Measurements from ENCODE around the gene TRIM17.

DNA sequence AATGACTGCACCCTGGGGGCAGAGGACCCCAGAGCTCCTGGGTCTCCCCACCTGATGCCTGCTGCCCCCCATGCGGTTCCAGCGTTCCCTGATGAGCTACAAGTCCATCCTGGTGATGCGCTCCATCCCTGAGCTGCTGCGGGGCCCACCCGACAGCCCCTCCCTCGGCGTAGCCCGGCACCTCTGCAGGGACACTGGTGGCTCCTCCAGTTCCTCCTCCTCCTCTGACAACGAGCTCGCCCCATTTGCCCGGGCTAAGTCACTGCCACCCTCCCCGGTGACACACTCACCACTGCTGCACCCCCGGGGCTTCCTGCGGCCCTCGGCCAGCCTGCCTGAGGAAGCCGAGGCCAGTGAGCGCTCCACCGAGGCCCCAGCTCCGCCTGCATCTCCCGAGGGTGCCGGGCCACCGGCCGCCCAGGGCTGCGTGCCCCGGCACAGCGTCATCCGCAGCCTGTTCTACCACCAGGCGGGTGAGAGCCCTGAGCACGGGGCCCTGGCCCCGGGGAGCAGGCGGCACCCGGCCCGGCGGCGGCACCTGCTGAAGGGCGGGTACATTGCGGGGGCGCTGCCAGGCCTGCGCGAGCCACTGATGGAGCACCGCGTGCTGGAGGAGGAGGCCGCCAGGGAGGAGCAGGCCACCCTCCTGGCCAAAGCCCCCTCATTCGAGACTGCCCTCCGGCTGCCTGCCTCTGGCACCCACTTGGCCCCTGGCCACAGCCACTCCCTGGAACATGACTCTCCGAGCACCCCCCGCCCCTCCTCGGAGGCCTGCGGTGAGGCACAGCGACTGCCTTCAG lies 45.5 kb downstream of the TRIM17 start:
- TF ChIP-seq POLR2AphosphoS5 (IDR thresholded peaks at IDR 0.05): no peak
- TF ChIP-seq, protein P1, sequence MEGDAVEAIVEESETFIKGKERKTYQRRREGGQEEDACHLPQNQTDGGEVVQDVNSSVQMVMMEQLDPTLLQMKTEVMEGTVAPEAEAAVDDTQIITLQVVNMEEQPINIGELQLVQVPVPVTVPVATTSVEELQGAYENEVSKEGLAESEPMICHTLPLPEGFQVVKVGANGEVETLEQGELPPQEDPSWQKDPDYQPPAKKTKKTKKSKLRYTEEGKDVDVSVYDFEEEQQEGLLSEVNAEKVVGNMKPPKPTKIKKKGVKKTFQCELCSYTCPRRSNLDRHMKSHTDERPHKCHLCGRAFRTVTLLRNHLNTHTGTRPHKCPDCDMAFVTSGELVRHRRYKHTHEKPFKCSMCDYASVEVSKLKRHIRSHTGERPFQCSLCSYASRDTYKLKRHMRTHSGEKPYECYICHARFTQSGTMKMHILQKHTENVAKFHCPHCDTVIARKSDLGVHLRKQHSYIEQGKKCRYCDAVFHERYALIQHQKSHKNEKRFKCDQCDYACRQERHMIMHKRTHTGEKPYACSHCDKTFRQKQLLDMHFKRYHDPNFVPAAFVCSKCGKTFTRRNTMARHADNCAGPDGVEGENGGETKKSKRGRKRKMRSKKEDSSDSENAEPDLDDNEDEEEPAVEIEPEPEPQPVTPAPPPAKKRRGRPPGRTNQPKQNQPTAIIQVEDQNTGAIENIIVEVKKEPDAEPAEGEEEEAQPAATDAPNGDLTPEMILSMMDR (IDR thresholded peaks at IDR 0.05): no peak
- no peak for TF ChIP-seq POLR2A (IDR thresholded peaks at IDR 0.05)
- no peak for TF ChIP-seq EP300 (IDR thresholded peaks at IDR 0.05; ENCODE audit: low read depth)
